ENCODE measurements around the gene OXER1.
"Not testable (repeated sequence)": the region's sequence is repeated elsewhere in the genome, so short reads cannot be mapped to it uniquely, and the experiment has no call there.

The OXER1 gene

GRCh38 chr2:42747422-42747821 lies 16.5 kb downstream of the OXER1 start:
- no peak for DNase-seq

- peak; percentile 57 for DNase-seq
Observed at GRCh38 chr2:42744545-42745082, 19.3 kb downstream of the OXER1 start.

GRCh38 chr2:42743659-42743990 lies 20.3 kb downstream of the OXER1 start:
- no peak for DNase-seq

GRCh38 chr2:42742740-42743658 lies 20.9 kb downstream of the OXER1 start:
- DNase-seq = peak; percentile 20

GRCh38 chr2:42741140-42741539 lies 22.8 kb downstream of the OXER1 start:
- no peak for DNase-seq

GRCh38 chr2:42736598-42737322 lies 27.2 kb downstream of the OXER1 start:
- no peak for DNase-seq

GRCh38 chr2:42733852-42734251 lies 30.1 kb downstream of the OXER1 start:
- no peak for DNase-seq

- not testable (repeated sequence) for DNase-seq
Observed at GRCh38 chr2:42731316-42731715, 32.6 kb downstream of the OXER1 start.

- no peak for DNase-seq
Observed at GRCh38 chr2:42726680-42727079, 37.3 kb downstream of the OXER1 start.

GRCh38 chr2:42725657-42726056 lies 38.3 kb downstream of the OXER1 start:
- no peak for DNase-seq

GRCh38 chr2:42724886-42725285 lies 39.0 kb downstream of the OXER1 start:
- DNase-seq = no peak

GRCh38 chr2:42723465-42723864 lies 40.5 kb downstream of the OXER1 start:
- DNase-seq = no peak

GRCh38 chr2:42722320-42723190 lies 41.4 kb downstream of the OXER1 start:
- DNase-seq = no peak

- no peak for DNase-seq
Observed at GRCh38 chr2:42721898-42722297, 42.0 kb downstream of the OXER1 start.

GRCh38 chr2:42714686-42715085 lies 49.2 kb downstream of the OXER1 start:
- no peak for DNase-seq

- DNase-seq = no peak
Observed at GRCh38 chr2:42713920-42714319, 50.0 kb downstream of the OXER1 start.

GRCh38 chr2:42712934-42713333 lies 51.0 kb downstream of the OXER1 start:
- DNase-seq = no peak
